ENCODE data around the gene ZNF385B.

Gene ZNF385B

DNA sequence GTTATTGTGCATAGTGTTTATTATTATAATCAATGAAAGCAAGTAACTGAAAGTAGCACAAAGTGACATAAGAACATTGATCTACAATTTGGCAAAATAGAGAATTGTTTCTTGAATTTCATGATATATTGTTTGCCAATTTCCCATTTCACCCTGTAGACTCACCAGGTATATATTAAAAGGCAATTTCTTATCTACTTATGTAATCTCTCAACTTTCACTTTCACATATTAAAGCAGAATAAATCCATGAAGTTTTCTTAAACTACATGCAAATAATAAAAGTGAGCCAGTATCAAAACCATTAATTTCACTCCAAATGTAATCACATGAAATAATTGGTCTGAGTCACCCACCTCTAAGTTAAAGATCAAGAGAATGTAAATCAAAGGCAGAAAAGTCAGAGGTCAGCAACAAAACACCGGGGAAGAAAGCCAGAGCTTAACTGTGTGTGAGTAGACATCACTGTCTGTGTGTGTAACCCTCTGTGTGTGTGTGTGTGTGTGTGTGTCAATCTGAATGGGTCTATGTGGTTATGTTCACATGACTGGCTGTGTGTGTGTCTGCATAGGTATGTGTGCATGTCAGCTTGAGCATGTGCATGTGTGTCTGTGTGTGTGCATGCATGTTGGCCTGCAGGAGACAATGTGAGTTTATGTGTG is 44.1 kb downstream of the ZNF385B start:
- Histone ChIP-seq H3K27me3 (replicated peaks; ENCODE audit: insufficient read depth, low read length) (no peaks in the 10 kb centered on the region), H3K9me2 (replicated peaks; ENCODE audit: insufficient read depth, low read length) (no peaks in the 10 kb centered on the region), H2AFZ (ENCODE audit: low read length) (no peak overlapping the region), H3F3A (ENCODE audit: insufficient read depth, low read length) (no peaks in the 10 kb centered on the region), H3K9ac (ENCODE audit: low read length) (no peak overlapping the region), H3K36me3 (replicated peaks; ENCODE audit: insufficient read depth, low read length) (no peaks in the 10 kb centered on the region), H3K9me3 (replicated peaks; ENCODE audit: insufficient read depth, low read length) (no peaks in the 10 kb centered on the region), H3K4me1 (ENCODE audit: low read length) (no peaks in the 10 kb centered on the region), H4K20me1 (ENCODE audit: insufficient read depth, low read length) (no peaks in the 10 kb centered on the region), H3K4me2 (ENCODE audit: low read depth, low read length) (no peak overlapping the region), H3K27ac (ENCODE audit: low read length) (no peak overlapping the region), H3K79me2 (ENCODE audit: low read length) (no peaks in the 10 kb centered on the region), H3K4me3 (ENCODE audit: low read length) (no peak overlapping the region)
- DNase-seq = no peak
- TF ChIP-seq, protein P1, sequence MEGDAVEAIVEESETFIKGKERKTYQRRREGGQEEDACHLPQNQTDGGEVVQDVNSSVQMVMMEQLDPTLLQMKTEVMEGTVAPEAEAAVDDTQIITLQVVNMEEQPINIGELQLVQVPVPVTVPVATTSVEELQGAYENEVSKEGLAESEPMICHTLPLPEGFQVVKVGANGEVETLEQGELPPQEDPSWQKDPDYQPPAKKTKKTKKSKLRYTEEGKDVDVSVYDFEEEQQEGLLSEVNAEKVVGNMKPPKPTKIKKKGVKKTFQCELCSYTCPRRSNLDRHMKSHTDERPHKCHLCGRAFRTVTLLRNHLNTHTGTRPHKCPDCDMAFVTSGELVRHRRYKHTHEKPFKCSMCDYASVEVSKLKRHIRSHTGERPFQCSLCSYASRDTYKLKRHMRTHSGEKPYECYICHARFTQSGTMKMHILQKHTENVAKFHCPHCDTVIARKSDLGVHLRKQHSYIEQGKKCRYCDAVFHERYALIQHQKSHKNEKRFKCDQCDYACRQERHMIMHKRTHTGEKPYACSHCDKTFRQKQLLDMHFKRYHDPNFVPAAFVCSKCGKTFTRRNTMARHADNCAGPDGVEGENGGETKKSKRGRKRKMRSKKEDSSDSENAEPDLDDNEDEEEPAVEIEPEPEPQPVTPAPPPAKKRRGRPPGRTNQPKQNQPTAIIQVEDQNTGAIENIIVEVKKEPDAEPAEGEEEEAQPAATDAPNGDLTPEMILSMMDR (IDR thresholded peaks at IDR 0.05; ENCODE audit: low read length) = no peak
- TF ChIP-seq EZH2 (optimal IDR thresholded peaks at IDR 0.05; ENCODE audit: low read depth, low read length) = no peak

DNA sequence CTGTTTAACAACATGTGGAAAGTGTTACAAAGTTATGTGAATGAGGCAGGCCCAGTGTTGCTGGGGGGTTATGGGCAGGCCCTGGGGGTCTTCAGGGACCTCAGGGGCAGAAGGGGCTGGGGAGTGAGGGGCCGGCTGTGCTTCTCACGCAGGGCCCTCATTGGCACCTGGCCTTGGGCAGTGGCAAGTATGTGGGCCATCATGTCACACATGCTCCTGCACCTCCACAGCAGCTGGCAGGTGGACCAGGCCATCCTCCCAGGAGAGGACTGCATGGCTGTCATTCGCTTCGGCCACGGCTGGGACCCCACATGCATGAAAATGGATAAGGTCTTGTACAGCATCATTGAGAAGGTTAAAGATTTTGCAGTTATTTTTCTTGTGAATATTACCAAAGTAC is 47.4 kb downstream of the ZNF385B start:
- no peak for DNase-seq
- no peak overlapping the region for H2AFZ ChIP-seq (ENCODE audit: low read length)
- H3K79me2 ChIP-seq (ENCODE audit: low read length) = no peaks in the 10 kb centered on the region
- no peaks in the 10 kb centered on the region for H3K4me1 ChIP-seq (ENCODE audit: low read length)
- H4K20me1 ChIP-seq (ENCODE audit: insufficient read depth, low read length) = no peaks in the 10 kb centered on the region
- no peaks in the 10 kb centered on the region for H3K27me3 ChIP-seq (replicated peaks; ENCODE audit: insufficient read depth, low read length)
- H3K9me2 ChIP-seq (replicated peaks; ENCODE audit: insufficient read depth, low read length) = no peaks in the 10 kb centered on the region
- H3K9ac ChIP-seq (ENCODE audit: low read length) = no peak overlapping the region
- no peaks in the 10 kb centered on the region for H3K36me3 ChIP-seq (replicated peaks; ENCODE audit: insufficient read depth, low read length)
- no peak overlapping the region for H3K4me3 ChIP-seq (ENCODE audit: low read length)
- no peak overlapping the region for H3K27ac ChIP-seq (ENCODE audit: low read length)
- H3K9me3 ChIP-seq (replicated peaks; ENCODE audit: insufficient read depth, low read length) = no peaks in the 10 kb centered on the region
- H3F3A ChIP-seq (ENCODE audit: insufficient read depth, low read length) = no peaks in the 10 kb centered on the region
- TF ChIP-seq, protein P1 (IDR thresholded peaks at IDR 0.05; ENCODE audit: low read length) = no peak
- TF ChIP-seq EZH2 (optimal IDR thresholded peaks at IDR 0.05; ENCODE audit: low read depth, low read length) = no peak
- TF ChIP-seq EZH2phosphoT487 (IDR thresholded peaks at IDR 0.05; ENCODE audit: low read length) = no peak
- H3K4me2 ChIP-seq (ENCODE audit: low read depth, low read length) = no peak overlapping the region

DNA sequence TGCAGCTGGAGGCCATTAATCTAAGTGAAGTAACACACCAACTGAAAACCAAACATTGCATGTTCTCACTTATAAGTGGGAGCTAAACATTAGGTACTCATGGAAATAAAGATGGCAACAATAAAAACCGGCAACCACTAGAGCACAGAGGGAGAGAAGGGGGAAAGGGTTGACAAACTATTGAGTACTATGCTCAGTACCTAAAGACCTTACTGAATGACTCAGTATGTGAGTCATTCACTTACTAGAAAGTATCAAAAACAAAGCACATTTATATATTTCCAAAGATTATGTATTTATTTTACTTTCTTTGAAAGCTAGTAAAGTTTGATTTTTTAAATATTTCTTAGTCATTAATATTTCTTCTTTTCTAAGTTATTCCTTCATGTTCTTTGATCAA is 48.9 kb downstream of the ZNF385B start:
- H3K79me2 ChIP-seq (ENCODE audit: low read length) = no peaks in the 10 kb centered on the region
- no peaks in the 10 kb centered on the region for H3F3A ChIP-seq (ENCODE audit: insufficient read depth, low read length)
- H3K4me1 ChIP-seq (ENCODE audit: low read length) = no peaks in the 10 kb centered on the region
- H3K9me2 ChIP-seq (replicated peaks; ENCODE audit: insufficient read depth, low read length) = no peaks in the 10 kb centered on the region
- H3K27ac ChIP-seq (ENCODE audit: low read length) = no peak overlapping the region
- no peak for DNase-seq
- H4K20me1 ChIP-seq (ENCODE audit: insufficient read depth, low read length) = no peaks in the 10 kb centered on the region
- no peak overlapping the region for H3K4me3 ChIP-seq (ENCODE audit: low read length)
- H3K4me2 ChIP-seq (ENCODE audit: low read depth, low read length) = no peak overlapping the region
- H3K9ac ChIP-seq (ENCODE audit: low read length) = no peak overlapping the region
- TF ChIP-seq EZH2phosphoT487 (IDR thresholded peaks at IDR 0.05; ENCODE audit: low read length) = no peak
- TF ChIP-seq EZH2 (optimal IDR thresholded peaks at IDR 0.05; ENCODE audit: low read depth, low read length) = no peak
- TF ChIP-seq, protein P1 (IDR thresholded peaks at IDR 0.05; ENCODE audit: low read length) = no peak
- H3K36me3 ChIP-seq (replicated peaks; ENCODE audit: insufficient read depth, low read length) = no peaks in the 10 kb centered on the region
- no peaks in the 10 kb centered on the region for H3K9me3 ChIP-seq (replicated peaks; ENCODE audit: insufficient read depth, low read length)
- H3K27me3 ChIP-seq (replicated peaks; ENCODE audit: insufficient read depth, low read length) = no peaks in the 10 kb centered on the region
- H2AFZ ChIP-seq (ENCODE audit: low read length) = no peak overlapping the region

All from MM.1S (cell line).